SKM-1 treated with dmso at 0.1 percent for 144 hours (cell line): ENCODE data around the gene GOSR2.

Source experiments
- DNase-seq: peaks from one replicate; lab custom pipeline; 2025; ENCODE audit not compliant: unreplicated experiment; lab: John Stamatoyannopoulos, UW

Gene GOSR2

GRCh38 chr17:46958041-46958591 is 35.2 kb downstream of the GOSR2 start:
- no peak for DNase-seq

- DNase-seq = no peak
These were observed 37.2 kb downstream of the GOSR2 start for GRCh38 chr17:46960152-46960551.

- no peak for DNase-seq
These were observed 39.4 kb downstream of the GOSR2 start for GRCh38 chr17:46962374-46962790.

- no peak for DNase-seq
These were observed 40.6 kb downstream of the GOSR2 start for GRCh38 chr17:46963571-46963970.

GRCh38 chr17:46964315-46965265 is 41.6 kb downstream of the GOSR2 start:
- no peak for DNase-seq

GRCh38 chr17:46968224-46968834 is 45.4 kb downstream of the GOSR2 start:
- DNase-seq = no peak

GRCh38 chr17:46968896-46969295 is 45.9 kb downstream of the GOSR2 start:
- no peak for DNase-seq

GRCh38 chr17:46971647-46972300 is 48.8 kb downstream of the GOSR2 start:
- DNase-seq = no peak

GRCh38 chr17:46972346-46972745 is 49.4 kb downstream of the GOSR2 start:
- no peak for DNase-seq

GRCh38 chr17:46974086-46974485 is 51.1 kb downstream of the GOSR2 start:
- DNase-seq = no peak

- no peak for DNase-seq
These were observed 52.3 kb downstream of the GOSR2 start for GRCh38 chr17:46975287-46975686.

GRCh38 chr17:46976626-46977270 is 53.8 kb downstream of the GOSR2 start:
- DNase-seq = no peak

- no peak for DNase-seq
These were observed 54.4 kb downstream of the GOSR2 start for GRCh38 chr17:46977348-46977747.

GRCh38 chr17:46977750-46978488 is 55.0 kb downstream of the GOSR2 start:
- no peak for DNase-seq

- DNase-seq = no peak
These were observed 55.7 kb downstream of the GOSR2 start for GRCh38 chr17:46978489-46979146.

- DNase-seq = no peak
These were observed 56.3 kb downstream of the GOSR2 start, which contains the start of gene RPRML for GRCh38 chr17:46979147-46979863. RPRML (minus strand) TSS chr17:46979253; CDS start chr17:46979007, 246 bp downstream.

GRCh38 chr17:46982577-46982976 is 59.6 kb downstream of the GOSR2 start:
- DNase-seq = no peak

GRCh38 chr17:46983782-46984181 is 60.8 kb downstream of the GOSR2 start:
- no peak for DNase-seq

- no peak for DNase-seq
These were observed 61.4 kb downstream of the GOSR2 start for GRCh38 chr17:46984341-46984740.
